ENCODE data around the gene ENDOD1. TPM values are rescaled to one million over a fixed set of nuclear protein-coding genes. Genes with fewer than 3 reads are reported as not detected.

ENDOD1 gene
- total RNA-seq, 1 experiment from 2014 or later = 0.87 TPM

- no peaks in the 10 kb centered on the region for H3K27me3 Mint-ChIP-seq (ENCODE audit: low read depth)
- Histone ChIP-seq H3K4ac (ENCODE audit: low read depth, low read length) (no peak overlapping the region), H3T11ph (ENCODE audit: low read length) (no peak overlapping the region), H3K9me3 (ENCODE audit: control insufficient read depth, low read depth, low read length) (no peaks in the 10 kb centered on the region), H3K4me2 (ENCODE audit: insufficient read depth, insufficient read length, low read length) (no peak overlapping the region), H3K14ac (ENCODE audit: insufficient read depth, low read length) (no peak overlapping the region), H3K27ac (ENCODE audit: insufficient read length, low read depth, low read length) (no peak overlapping the region), H4K91ac (ENCODE audit: insufficient read length, low read depth, low read length) (no peak overlapping the region), H2BK15ac (ENCODE audit: low read depth, low read length) (no peak overlapping the region), H2BK5ac (ENCODE audit: insufficient read length, low read length) (no peak overlapping the region), H3K4me1 (ENCODE audit: insufficient read depth, low read length) (peaks cover 3% of the 10 kb centered on the region; the same call in 1 of the 2 replicates), H3K27me3 (ENCODE audit: insufficient read depth, low read length) (no peaks in the 10 kb centered on the region), H4K5ac (ENCODE audit: insufficient read length, low read depth, low read length) (no peak overlapping the region), H3K79me2 (ENCODE audit: insufficient read depth, low read length) (no peaks in the 10 kb centered on the region), H2BK12ac (ENCODE audit: insufficient read length, low read depth, low read length) (no peak overlapping the region), H2AK5ac (ENCODE audit: insufficient read length, low read length) (no peak overlapping the region), H3K23ac (ENCODE audit: insufficient read length, low read depth, low read length) (no peak overlapping the region), H3K79me1 (ENCODE audit: insufficient read depth, low read depth, low read length, poor library complexity, severe bottlenecking) (no peaks in the 10 kb centered on the region), H2BK20ac (ENCODE audit: low read depth, low read length, poor library complexity, severe bottlenecking) (no peak overlapping the region), H3K23me2 (ENCODE audit: insufficient read length, low read depth, low read length, poor library complexity, severe bottlenecking) (no peaks in the 10 kb centered on the region), H3K9ac (ENCODE audit: extremely low read depth, insufficient read length, low read length) (no peak overlapping the region), H3K56ac (ENCODE audit: insufficient read length, low read depth, low read length) (no peak overlapping the region), H4K20me1 (ENCODE audit: control insufficient read depth, insufficient read depth, insufficient read length) (no peaks in the 10 kb centered on the region), H2AFZ (ENCODE audit: low read length) (no peak overlapping the region), H4K8ac (replicated peaks; ENCODE audit: insufficient read length, low read depth, low read length) (no peak overlapping the region), H2BK120ac (ENCODE audit: low read depth, low read length, poor library complexity, severe bottlenecking) (no peak overlapping the region), H3K18ac (ENCODE audit: insufficient read length, low read depth, low read length) (no peak overlapping the region)
- WGBS (ENCODE audit: extremely low coverage, insufficient read length, low lambda C conversion rate) = no CpG with 5 or more reads among the region's 5 CpGs
- no peaks in the 10 kb centered on the region for H3K9me3 Mint-ChIP-seq
- TF ChIP-seq, protein P1, sequence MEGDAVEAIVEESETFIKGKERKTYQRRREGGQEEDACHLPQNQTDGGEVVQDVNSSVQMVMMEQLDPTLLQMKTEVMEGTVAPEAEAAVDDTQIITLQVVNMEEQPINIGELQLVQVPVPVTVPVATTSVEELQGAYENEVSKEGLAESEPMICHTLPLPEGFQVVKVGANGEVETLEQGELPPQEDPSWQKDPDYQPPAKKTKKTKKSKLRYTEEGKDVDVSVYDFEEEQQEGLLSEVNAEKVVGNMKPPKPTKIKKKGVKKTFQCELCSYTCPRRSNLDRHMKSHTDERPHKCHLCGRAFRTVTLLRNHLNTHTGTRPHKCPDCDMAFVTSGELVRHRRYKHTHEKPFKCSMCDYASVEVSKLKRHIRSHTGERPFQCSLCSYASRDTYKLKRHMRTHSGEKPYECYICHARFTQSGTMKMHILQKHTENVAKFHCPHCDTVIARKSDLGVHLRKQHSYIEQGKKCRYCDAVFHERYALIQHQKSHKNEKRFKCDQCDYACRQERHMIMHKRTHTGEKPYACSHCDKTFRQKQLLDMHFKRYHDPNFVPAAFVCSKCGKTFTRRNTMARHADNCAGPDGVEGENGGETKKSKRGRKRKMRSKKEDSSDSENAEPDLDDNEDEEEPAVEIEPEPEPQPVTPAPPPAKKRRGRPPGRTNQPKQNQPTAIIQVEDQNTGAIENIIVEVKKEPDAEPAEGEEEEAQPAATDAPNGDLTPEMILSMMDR (conservative IDR thresholded peaks at IDR 0.05) = no peak
- no peak for DNase-seq
- peaks cover 0 to 15% (median 7%) of the 10 kb centered on the region in 3 experiments; a peak in 3 of 7 replicates for H3K36me3 Mint-ChIP-seq (ENCODE audit: insufficient read depth in 1 of 3, low read depth in 3 of 3)
- no peak overlapping the region for H3K27ac Mint-ChIP-seq
- no peak overlapping the region for H3K4me3 Mint-ChIP-seq
- peaks cover 30 to 39% of the 10 kb centered on the region in 2 experiments for H3K4me1 Mint-ChIP-seq
Observed at GRCh38 chr11:95170294-95170693, 80.6 kb downstream of the ENDOD1 start.

Measured in H9 (cell line).